Superior temporal gyrus (tissue), 1 donor: ENCODE results near the gene AP4B1.
"Not testable (repeated sequence)": the region's sequence is repeated elsewhere in the genome, so short reads cannot be mapped to it uniquely, and the experiment has no call there.

ENCODE experiments used
- DNase-seq: peaks from one replicate; pipeline ENCODE4 v3.0.0-alpha.2; 2016; ENCODE audit errors: extremely low spot score

Gene AP4B1

DNA sequence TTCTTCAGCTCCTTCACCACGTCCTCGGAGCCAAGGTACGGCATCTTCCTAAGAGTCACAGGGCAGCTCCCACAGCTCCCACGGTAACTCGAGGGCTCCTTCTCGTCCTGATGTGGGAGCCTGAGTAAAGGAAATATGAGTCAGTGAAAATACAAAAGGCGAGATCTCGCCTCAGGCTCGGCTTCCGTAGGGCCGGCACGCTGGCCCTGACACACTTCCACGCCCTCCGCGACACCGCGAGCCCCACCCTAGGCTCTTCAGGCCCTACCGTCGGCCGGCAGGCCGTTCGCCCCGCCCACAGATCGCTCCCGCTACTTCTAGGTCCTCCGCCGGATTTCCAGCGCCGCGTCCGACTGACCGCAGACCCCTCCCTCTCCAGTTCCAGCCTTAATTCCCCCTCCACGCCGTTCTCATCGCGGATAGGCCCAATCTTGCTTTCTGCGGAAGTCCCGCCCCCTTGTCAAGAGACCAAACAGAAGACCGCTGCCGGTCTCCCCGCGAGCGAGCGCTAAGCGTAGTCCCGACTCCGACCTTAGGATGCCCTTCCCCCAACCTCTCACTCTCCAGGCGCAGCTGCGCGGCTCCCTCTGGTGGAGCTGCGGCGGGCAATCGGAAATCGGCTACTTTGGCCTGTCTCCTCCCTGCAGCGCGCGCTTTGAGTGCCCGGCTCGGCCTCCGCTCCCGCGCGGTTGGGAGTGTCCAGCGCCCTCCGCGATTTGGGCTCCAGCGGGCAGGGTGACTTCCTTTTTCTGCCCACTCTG is at the start of gene AP4B1, which contains the start of gene DCLRE1B:
Gene AP4B1 (minus strand): TSS at position 126 of the 761 bp plus-strand sequence. CDS start 82 bp downstream, at position 44.
Gene DCLRE1B (plus strand): TSS at position 653 of the 761 bp plus-strand sequence. CDS start 261 bp downstream, outside the sequence.
- DNase-seq = peak; percentile 99

DNA sequence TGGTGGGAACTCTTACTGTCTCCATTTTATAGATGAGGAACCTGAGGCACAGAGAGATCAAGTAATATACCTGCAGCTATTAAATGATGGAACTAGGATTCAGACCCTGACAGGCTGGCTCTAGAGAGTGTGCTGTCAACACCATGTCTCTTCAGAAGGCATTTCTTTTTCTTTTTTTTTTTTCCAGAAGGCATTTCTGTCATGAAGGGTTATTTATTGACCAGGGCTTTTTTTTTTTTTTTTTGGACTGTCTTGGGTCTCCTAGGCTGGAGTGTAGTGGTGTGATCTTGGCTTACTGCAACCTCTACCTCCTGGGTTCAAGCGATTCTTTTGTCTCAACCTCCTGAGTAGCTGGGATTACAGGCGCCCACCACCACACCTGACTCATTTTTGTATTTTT is 47.1 kb upstream of the AP4B1 start:
- DNase-seq = no peak

DNA sequence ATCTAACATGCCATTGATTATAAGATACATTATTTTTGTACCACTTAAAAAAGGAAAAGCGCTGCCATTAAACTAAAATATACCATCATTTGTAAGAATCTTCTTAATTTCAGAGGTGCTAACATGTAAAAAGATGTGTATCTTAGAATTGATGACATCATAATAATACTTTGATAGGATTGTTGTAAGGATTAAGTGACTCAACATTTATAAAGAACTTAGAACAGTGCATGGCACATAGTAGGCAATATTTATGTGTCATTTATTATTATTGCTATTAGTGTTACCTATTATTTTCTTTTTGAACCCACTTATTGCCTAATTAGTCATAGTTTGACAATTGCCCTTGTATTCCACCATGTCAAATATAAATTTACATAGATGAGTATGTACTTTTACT is 46.3 kb upstream of the AP4B1 start:
- DNase-seq = no peak

DNA sequence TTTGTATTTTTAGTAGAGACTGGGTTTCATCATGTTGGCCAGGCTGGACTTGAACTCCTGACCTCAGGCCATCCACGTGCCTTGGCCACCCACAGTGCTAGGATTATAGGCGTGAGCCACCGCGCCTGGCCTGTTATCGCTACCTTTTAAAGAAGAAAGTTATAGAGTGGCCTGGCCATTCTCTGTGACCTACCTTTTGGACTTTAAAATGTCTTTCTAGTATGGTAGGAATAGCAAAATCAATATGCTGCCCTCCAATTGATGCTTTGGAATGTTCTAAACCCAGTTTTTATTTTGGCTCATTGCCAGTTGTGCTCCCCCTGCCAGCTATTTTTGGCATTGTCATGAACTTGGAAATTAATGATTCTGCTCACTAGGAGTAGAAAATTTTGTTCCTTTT is 44.4 kb upstream of the AP4B1 start:
- no peak for DNase-seq

DNA sequence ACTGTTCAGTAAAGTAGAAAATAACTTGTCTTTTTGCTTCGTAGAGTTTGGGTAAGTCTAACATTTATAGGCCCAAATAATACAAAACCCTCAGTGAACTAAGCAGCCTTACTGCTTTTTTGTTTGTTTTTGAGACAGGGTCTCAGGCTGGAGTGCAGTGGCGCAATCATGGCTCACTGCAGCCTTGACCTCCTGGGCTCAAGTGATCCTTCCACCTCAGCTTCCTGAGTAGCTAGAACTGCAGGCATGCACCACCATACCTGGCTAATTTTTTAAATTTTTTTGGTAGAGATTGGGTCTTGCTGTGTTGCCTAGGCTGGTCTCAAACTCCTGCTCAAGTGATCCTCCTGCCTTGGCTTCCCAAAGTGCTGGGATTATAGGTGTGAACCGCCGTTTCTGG is 43.6 kb upstream of the AP4B1 start:
- DNase-seq = not testable (repeated sequence)

GRCh38 chr1:113947388-113948107 is 42.9 kb upstream of the AP4B1 start:
- peak; percentile 29 for DNase-seq

DNA sequence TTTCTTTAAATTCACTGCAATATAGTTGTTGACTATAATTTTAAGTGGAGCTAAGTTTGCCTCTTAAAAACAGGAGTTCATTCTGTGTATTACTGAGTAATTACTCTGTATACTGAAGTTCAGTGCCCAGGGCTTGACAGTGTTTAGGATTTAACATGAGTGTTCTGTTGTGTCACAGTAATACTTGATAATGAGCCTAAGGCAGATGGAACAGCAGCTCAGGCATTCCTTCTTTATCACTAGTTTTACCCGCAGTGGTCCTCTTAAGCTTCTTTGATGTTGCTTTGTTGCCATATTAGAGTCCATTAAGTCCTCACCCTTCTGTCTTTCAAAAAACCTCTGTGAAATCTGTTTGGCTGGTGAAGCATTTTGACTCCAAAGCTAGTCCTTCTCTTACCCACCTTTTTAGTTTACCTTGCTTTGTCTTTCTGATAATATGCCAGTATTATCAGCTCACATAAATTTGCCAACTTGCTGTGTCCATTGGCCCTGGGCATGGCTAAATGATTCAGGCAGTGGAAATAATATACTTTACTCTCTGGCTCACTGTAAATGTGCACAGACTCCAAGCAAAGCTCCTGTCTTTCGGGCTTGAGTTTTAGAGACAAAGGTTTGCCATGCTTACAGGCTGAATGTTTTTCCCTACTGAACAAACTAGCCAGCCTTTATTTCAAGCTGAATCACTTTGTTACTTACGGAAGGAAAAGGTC is 42.2 kb upstream of the AP4B1 start:
- DNase-seq = no peak

DNA sequence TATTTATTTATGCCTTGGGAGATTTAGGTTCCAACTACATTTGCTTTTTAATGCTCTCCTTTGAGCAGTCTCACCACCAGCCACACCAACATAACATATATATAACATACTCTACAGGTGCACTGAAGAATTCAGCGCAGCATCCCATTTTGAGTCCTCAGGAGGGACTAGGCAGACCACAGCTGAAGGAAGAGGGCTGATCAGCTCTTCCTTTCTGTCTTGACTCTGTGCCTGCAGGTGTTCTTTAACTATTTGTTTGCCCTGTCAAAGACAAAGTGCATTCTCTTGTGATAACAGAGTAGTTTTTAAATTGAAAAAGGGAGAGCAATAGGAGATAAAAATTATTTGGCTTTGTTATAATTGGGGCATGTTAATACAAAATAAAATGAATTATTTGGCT is 41.5 kb upstream of the AP4B1 start:
- DNase-seq = no peak

DNA sequence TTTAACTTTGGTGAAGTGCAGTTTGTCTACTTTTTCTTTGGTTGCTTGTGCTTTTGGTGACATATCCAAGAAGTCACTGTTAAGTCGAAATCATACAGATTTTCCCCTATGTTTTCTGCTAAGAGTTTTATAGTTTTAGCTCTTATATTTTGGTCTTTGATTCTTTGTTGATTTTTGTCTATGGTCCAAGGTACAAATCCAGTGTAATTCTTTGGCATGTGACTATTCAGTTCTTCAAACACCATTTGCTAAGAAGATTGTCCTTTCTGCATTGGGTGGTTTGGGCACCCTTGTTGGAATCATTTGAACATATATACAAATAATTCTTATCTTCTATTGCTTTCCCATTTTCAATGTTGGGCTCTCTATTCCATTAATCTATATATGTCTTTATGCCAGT is 40.7 kb upstream of the AP4B1 start:
- DNase-seq = no peak

DNA sequence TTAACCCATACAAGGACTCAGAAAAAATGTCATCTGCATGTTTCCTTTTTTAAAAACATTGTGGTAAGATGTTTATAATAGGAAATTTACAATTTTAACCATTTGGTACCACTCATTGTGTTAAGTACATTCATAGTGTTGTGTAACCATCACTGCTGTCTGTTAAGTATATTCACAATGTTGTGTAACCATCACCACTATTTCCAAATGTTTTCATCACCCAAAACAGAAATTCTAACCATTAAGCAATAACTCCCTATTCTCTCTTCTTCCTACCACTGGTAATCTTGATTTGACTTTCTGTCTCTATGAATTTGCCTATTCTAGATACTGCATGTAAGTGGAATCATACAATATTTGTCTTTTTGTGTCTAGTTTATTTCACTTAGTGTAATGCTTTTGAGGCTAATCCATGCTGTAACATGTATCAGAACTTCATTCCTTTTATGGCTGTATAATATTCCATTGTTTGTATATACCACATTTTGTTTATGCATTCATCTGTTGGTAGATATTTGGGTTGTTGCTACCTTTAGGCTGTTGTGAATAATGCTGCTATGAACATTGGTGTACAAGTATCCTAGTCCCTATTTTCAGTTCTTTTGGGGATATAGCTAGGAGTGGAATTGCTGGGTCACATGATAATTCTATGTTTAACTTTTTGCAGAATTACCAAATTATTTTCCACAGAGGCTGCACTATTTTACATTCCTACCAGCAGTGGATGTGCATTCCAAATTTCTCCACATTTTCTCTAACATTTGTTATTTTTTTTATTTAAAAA is 38.6 kb upstream of the AP4B1 start:
- DNase-seq = no peak

- DNase-seq = no peak
These were observed 37.9 kb upstream of the AP4B1 start for GRCh38 chr1:113942527-113942926.

- no peak for DNase-seq
These were observed 36.6 kb upstream of the AP4B1 start for GRCh38 chr1:113941245-113941559.

- no peak for DNase-seq
These were observed 36.0 kb upstream of the AP4B1 start for GRCh38 chr1:113940365-113941244.

DNA sequence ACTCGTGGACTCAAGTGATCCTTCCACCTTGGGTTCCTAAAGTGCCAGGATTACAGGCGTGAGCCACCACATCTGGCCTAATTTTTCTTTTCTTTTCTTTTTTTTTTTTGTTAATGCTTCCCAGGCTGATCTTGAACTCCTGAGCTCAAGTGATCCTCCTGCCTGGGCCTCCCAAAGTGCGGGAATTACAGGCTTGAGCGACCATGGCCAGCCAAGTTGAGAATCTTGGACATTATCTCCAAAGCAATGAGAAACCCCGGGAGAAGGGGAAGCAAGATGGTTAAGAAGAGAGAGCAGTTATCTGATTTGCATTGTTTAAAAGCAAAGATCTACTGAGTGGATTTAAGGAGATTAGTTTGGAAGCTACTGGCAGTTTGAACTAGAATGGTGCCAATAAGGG is 33.6 kb upstream of the AP4B1 start:
- no peak for DNase-seq

- no peak for DNase-seq
These were observed 32.5 kb upstream of the AP4B1 start for GRCh38 chr1:113937146-113937545.

DNA sequence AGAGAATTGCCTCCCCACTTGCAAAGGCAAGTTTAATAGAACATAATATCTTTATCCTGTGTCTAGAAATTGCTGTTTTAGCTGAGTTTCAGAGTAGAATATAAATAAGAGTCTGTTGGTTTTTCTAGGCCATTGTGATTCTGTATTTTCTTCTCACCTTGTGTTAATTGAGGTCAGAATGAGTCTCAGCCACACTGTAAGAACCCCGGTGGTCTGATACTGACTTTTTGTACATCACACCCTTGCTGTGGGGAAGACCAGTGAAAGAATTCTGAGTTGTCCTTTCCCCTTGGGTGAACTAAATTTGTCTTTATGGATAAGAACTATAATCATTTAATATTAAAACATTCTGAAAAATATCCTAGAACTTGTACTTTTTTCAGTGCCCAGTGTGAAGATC is 31.4 kb upstream of the AP4B1 start:
- DNase-seq = no peak

DNA sequence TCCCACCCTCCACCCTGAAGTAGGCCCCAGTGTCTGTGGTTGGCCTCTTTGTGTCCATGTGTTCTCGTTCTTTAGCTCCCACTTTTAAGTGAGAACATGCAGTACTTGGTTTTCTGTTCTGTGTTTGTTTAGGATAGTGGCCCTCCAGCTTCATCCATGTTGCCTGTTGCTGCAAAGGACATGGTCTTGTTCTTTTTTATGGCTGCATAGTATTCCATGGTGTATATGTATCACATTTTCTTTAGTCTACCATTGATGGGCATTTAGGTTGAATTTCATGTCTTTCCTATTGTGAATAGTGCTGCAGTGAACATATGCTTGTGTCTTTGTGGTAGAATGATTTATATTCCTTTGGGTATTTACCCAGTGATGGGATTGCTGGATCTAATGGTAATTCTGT is 30.6 kb upstream of the AP4B1 start:
- no peak for DNase-seq

DNA sequence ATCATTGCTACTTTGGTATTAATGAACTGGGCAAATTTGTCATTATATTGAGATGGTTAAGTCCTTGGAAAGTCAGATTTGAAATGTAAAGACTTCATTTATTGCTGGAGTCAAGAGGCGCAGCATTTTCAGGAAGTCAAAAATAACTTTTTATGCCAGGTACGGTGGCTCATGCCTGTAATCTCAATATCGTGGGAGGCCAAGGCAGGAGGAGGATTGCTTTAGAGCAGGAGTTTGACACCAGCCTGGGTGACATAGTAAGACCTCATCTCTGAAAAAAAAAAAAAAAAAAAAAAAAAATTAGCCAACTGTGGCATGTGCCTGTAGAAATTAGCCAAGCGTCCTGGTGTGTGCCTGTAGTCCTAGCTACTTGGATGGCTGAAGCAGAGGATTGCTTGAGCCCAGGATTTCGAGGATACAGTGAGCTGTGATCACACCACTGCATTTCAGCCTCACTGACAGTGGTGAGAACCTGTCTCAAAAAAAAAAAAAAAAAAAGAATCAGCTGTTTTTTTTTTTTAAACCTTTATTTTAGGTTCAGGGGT is 30.0 kb upstream of the AP4B1 start:
- no peak for DNase-seq

DNA sequence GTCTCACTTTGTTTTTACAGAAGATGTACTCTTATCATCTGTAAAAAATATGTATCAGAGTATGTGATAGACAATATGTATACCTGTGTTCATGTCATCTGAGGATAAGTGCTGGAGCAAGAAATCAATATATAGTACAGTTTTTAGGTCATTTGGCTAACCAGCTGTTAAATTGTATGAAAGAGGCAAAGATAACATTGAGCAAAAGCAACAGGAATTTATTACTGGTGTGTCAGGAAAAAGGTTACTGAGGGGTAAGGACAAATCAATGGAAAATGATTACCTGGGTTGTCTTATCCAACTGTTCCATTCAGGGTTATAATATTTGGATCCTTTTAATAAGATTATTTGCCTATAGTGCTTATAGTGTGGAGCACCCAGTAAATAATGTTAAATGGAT is 29.4 kb upstream of the AP4B1 start:
- DNase-seq = no peak

DNA sequence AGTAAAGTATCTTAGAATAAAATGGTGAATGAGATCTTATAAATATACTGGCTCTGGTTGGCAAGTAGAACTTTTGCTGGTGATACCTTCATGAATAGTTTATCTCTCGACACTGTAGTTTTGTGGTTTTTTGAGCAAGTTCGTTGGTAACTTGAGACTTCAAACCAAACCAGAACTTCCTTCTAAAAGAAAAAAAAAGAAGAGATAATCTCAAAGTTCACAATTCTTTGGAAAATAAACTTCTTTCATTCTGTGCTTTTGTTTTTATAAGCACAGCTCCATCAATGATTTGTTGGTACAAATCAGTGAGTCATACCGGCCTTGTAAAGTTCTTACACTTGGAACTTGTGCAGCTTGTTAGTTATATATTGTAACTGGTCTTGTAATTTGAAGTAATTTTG is 26.9 kb upstream of the AP4B1 start:
- no peak for DNase-seq
